ENCODE data around the gene TAP1.

DNA sequence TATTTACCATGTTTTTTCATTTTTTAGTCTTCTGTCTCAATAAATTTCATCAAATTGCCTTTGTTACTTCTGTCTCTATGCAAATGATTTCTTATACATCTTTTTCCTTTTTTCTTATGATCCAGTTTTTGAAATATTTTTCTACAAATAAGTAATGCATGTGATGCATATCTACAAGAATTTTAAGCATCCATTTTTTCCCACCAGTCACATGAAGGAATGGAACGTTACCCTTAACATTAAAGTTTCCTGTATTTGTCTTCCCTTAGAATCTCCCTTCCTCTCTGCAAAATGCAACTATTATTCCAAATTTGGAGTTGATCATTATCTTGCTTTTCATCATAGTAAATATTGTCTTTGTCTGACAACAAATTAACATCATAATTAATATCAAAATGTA is 36.0 kb upstream of the TAP1 start:
- TF ChIP-seq, protein P1, sequence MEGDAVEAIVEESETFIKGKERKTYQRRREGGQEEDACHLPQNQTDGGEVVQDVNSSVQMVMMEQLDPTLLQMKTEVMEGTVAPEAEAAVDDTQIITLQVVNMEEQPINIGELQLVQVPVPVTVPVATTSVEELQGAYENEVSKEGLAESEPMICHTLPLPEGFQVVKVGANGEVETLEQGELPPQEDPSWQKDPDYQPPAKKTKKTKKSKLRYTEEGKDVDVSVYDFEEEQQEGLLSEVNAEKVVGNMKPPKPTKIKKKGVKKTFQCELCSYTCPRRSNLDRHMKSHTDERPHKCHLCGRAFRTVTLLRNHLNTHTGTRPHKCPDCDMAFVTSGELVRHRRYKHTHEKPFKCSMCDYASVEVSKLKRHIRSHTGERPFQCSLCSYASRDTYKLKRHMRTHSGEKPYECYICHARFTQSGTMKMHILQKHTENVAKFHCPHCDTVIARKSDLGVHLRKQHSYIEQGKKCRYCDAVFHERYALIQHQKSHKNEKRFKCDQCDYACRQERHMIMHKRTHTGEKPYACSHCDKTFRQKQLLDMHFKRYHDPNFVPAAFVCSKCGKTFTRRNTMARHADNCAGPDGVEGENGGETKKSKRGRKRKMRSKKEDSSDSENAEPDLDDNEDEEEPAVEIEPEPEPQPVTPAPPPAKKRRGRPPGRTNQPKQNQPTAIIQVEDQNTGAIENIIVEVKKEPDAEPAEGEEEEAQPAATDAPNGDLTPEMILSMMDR (IDR thresholded peaks at IDR 0.05) = no peak
- no peak for TF ChIP-seq POLR2A (IDR thresholded peaks at IDR 0.05)
